ENCODE data around the gene AGTR2. TPM values are rescaled to one million over a fixed set of nuclear protein-coding genes. Genes with fewer than 3 reads are reported as not detected.
"Not testable (repeated sequence)": the region's sequence is repeated elsewhere in the genome, so short reads cannot be mapped to it uniquely, and the experiment has no call there.

Gene AGTR2
- not detected in 2 replicates for total RNA-seq

- no peak within 1 kb of the TSS for H3K4me3 Mint-ChIP-seq (ENCODE audit: low read depth)
- no peak within 1 kb of the TSS for H3K27ac Mint-ChIP-seq
- H3K27me3 Mint-ChIP-seq (ENCODE audit: low read depth): no peaks in the 10 kb centered on the region
- H3K9me3 Mint-ChIP-seq: no peaks in the 10 kb centered on the region
- no peak for DNase-seq (ENCODE audit: low spot score)
- intact Hi-C loops (cut with micrococcal nuclease): no loop called here
- no peaks in the 10 kb centered on the region for H3K36me3 Mint-ChIP-seq (ENCODE audit: low read depth)
- no peaks in the 10 kb centered on the region for H3K4me1 Mint-ChIP-seq (ENCODE audit: low read depth)
These were observed at the start of gene AGTR2 for GRCh38 chrX:116170511-116170910. Gene AGTR2, plus strand, starts transcription at chrX:116170744. Its CDS starts 1,537 bp downstream, at chrX:116172281.

DNA sequence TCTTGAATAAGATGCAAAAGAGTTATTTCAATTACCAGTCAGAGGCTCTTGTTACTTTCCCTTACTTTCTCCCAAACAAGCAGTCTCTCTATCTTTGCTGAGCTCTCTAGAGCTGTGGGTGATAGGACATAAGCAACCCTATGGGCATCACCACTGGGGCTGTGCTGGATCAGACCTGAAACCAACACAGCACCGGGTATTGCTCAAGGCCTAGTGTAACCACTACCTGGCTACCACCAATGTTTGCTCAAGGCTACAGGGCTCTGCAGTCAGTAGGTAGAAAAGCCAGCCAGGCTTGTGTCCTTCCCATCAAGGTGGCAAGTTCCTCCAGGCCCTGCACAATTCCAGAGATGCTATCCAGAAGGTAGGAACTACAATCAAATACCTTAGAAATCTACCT is 35.3 kb upstream of the AGTR2 start:
- Mint-ChIP-seq H3K36me3 (ENCODE audit: low read depth) (no peaks in the 10 kb centered on the region), H3K4me1 (ENCODE audit: low read depth) (no peaks in the 10 kb centered on the region), H3K9me3 (peaks cover 5% of the 10 kb centered on the region), H3K4me3 (ENCODE audit: low read depth) (no peak overlapping the region), H3K27ac (no peak overlapping the region), H3K27me3 (ENCODE audit: low read depth) (no peaks in the 10 kb centered on the region)
- intact Hi-C loops (cut with micrococcal nuclease): no loop called here
- no peak for DNase-seq (ENCODE audit: low spot score)

DNA sequence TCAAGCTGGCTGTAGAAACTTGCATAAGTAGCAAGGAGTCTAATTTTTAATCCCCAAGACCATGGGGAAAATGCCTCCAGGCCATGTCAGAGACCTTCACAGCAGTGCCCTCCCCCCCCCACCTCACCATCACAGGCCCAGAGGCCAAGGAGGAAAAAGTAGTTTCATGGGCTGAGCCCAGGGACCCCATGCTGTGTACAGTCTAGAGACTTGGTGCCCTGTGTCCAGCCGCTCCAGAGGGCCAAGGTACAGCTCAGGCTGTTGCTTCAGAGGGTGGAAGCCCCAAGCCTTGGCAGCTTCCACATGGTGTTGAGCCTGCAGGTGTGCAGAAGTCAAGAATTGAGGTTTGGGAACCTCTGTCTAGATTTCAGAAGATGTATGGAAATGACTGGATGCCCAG is 29.3 kb upstream of the AGTR2 start:
- H3K27ac Mint-ChIP-seq; H3K27me3 Mint-ChIP-seq (ENCODE audit: low read depth); H3K4me3 Mint-ChIP-seq (ENCODE audit: low read depth); H3K4me1 Mint-ChIP-seq (ENCODE audit: low read depth); intact Hi-C loops (cut with micrococcal nuclease); DNase-seq (ENCODE audit: low spot score); H3K9me3 Mint-ChIP-seq; H3K36me3 Mint-ChIP-seq (ENCODE audit: low read depth): not testable (repeated sequence)

GRCh38 chrX:116142976-116143375 is 27.6 kb upstream of the AGTR2 start:
- no peak for DNase-seq (ENCODE audit: low spot score)
- Mint-ChIP-seq H3K36me3 (ENCODE audit: low read depth) (no peaks in the 10 kb centered on the region), H3K4me1 (ENCODE audit: low read depth) (no peaks in the 10 kb centered on the region), H3K4me3 (ENCODE audit: low read depth) (no peak overlapping the region), H3K27ac (no peak overlapping the region), H3K9me3 (no peaks in the 10 kb centered on the region), H3K27me3 (ENCODE audit: low read depth) (no peaks in the 10 kb centered on the region)
- intact Hi-C loops (cut with micrococcal nuclease): no loop called here

DNA sequence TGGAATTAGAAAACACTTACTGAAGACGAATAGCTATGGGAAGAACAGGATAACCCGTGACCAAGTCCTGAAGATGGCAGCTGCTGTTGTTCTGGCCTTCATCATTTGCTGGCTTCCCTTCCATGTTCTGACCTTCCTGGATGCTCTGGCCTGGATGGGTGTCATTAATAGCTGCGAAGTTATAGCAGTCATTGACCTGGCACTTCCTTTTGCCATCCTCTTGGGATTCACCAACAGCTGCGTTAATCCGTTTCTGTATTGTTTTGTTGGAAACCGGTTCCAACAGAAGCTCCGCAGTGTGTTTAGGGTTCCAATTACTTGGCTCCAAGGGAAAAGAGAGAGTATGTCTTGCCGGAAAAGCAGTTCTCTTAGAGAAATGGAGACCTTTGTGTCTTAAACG is 2.4 kb downstream of the AGTR2 start:
- H3K27ac Mint-ChIP-seq: no peak overlapping the region
- H3K4me3 Mint-ChIP-seq (ENCODE audit: low read depth): no peak overlapping the region
- no peaks in the 10 kb centered on the region for H3K36me3 Mint-ChIP-seq (ENCODE audit: low read depth)
- no peaks in the 10 kb centered on the region for H3K4me1 Mint-ChIP-seq (ENCODE audit: low read depth)
- no peak for DNase-seq (ENCODE audit: low spot score)
- H3K27me3 Mint-ChIP-seq (ENCODE audit: low read depth): no peaks in the 10 kb centered on the region
- no peaks in the 10 kb centered on the region for H3K9me3 Mint-ChIP-seq
- intact Hi-C loops (cut with micrococcal nuclease): no loop called here

DNA sequence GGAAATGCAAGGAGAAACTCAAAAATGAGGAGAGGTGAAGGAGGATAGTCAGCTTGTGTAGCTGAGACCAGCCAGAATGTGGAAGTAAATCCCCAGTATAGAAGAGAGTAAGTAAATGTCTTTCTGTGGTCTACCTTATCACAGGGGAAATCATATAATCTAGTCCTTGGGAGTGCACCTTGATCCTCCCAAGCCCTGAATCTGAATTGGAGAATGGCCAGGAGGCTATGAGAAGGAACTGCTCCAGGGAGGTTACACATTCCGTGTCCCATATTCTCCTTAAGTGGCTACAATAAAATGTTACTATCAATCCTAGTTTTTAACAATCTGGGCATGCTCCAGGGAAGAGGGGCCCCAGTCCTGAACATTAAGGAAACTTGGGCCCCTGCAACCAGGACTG is 10.8 kb downstream of the AGTR2 start:
- peaks cover 13% of the 10 kb centered on the region for H3K9me3 Mint-ChIP-seq
- intact Hi-C loops (cut with micrococcal nuclease): no loop called here
- no peaks in the 10 kb centered on the region for H3K27me3 Mint-ChIP-seq (ENCODE audit: low read depth)
- H3K36me3 Mint-ChIP-seq (ENCODE audit: low read depth): no peaks in the 10 kb centered on the region
- no peak overlapping the region for H3K4me3 Mint-ChIP-seq (ENCODE audit: low read depth)
- no peak overlapping the region for H3K27ac Mint-ChIP-seq
- no peak for DNase-seq (ENCODE audit: low spot score)
- H3K4me1 Mint-ChIP-seq (ENCODE audit: low read depth): no peaks in the 10 kb centered on the region

DNA sequence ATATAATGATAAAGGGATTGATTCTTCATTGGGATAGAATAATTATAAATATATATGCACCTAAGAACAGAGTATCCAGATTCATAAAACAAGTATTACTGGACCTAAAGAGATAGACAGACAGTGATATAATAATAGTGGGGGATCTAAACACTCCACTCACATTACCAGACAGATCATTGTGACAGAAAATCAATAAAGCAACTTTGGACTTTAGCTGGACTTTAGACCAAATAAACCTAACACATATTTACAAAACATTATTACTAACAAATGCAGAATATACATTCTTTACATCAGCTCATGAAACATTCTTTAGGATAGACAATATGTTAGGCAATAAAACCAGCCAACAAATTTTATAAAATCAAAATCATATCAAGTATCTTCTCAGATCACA is 14.6 kb downstream of the AGTR2 start:
- Mint-ChIP-seq H3K4me1 (ENCODE audit: low read depth) (no peaks in the 10 kb centered on the region), H3K4me3 (ENCODE audit: low read depth) (no peak overlapping the region), H3K27me3 (ENCODE audit: low read depth) (no peaks in the 10 kb centered on the region), H3K27ac (no peak overlapping the region), H3K9me3 (peaks cover 27% of the 10 kb centered on the region), H3K36me3 (ENCODE audit: low read depth) (no peaks in the 10 kb centered on the region)
- no peak for DNase-seq (ENCODE audit: low spot score)
- intact Hi-C loops (cut with micrococcal nuclease): no loop called here

GRCh38 chrX:116194649-116195048 is 24.1 kb downstream of the AGTR2 start:
- no peaks in the 10 kb centered on the region for H3K4me1 Mint-ChIP-seq (ENCODE audit: low read depth)
- intact Hi-C loops (cut with micrococcal nuclease): no loop called here

DNA sequence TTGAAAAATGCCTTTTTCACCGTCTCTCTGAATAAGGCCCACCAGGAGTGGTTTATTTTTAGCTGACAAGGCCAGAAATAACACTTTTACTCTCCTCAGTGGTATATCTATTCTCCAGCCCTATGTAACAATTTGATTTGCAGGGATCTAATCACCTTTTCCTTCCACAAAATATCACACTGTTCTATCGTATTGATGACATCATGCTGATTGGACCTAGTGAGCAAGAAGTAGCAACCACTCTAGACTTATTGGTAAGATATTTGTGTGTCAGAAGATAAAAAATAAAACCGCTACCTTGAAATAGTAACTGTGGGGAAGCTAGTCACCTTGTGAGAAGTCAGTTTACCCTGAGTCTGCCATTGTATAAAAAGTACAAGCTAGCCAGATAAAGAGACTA is 27.7 kb downstream of the AGTR2 start:
- H3K27me3 Mint-ChIP-seq (ENCODE audit: low read depth): no peaks in the 10 kb centered on the region
- intact Hi-C loops (cut with micrococcal nuclease): no loop called here
- no peak overlapping the region for H3K4me3 Mint-ChIP-seq (ENCODE audit: low read depth)
- H3K27ac Mint-ChIP-seq: no peak overlapping the region
- H3K36me3 Mint-ChIP-seq (ENCODE audit: low read depth): no peaks in the 10 kb centered on the region
- no peaks in the 10 kb centered on the region for H3K4me1 Mint-ChIP-seq (ENCODE audit: low read depth)
- no peak for DNase-seq (ENCODE audit: low spot score)
- H3K9me3 Mint-ChIP-seq: no peaks in the 10 kb centered on the region

More at GRCh38 chrX:116194649-116195048, 24.1 kb downstream of the AGTR2 start:
- Mint-ChIP-seq H3K27me3 (ENCODE audit: low read depth) (no peaks in the 10 kb centered on the region), H3K9me3 (peaks cover 2% of the 10 kb centered on the region), H3K27ac (no peak overlapping the region), H3K36me3 (ENCODE audit: low read depth) (no peaks in the 10 kb centered on the region), H3K4me3 (ENCODE audit: low read depth) (no peak overlapping the region)
- DNase-seq (ENCODE audit: low spot score): no peak

DNA sequence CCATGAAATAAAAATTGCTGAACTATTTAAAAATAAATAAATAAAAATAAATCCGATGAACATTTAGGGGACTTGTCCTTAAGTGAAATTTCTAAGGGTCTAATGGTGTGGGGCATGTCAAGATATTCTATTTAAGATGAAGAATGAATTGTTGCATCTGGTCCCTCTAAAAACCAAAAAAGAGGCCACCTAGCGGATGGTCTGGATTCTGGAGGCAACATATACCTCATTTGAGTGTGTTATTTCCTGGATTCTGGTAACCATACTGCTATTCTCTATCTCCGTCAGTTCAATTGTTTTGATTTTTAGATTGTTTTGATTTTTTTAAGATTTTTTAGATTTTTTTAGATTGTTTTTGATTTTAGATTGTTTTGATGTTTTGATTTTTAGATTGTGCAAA is 28.3 kb downstream of the AGTR2 start:
- H3K4me1 Mint-ChIP-seq (ENCODE audit: low read depth): no peaks in the 10 kb centered on the region
- H3K9me3 Mint-ChIP-seq: no peaks in the 10 kb centered on the region
- H3K27ac Mint-ChIP-seq: no peak overlapping the region
- intact Hi-C loops (cut with micrococcal nuclease): no loop called here
- DNase-seq (ENCODE audit: low spot score): no peak
- no peaks in the 10 kb centered on the region for H3K36me3 Mint-ChIP-seq (ENCODE audit: low read depth)
- no peaks in the 10 kb centered on the region for H3K27me3 Mint-ChIP-seq (ENCODE audit: low read depth)
- H3K4me3 Mint-ChIP-seq (ENCODE audit: low read depth): no peak overlapping the region

- H3K4me1 Mint-ChIP-seq (ENCODE audit: low read depth): no peaks in the 10 kb centered on the region
- intact Hi-C loops (cut with micrococcal nuclease): no loop called here
- no peaks in the 10 kb centered on the region for H3K9me3 Mint-ChIP-seq
- no peak overlapping the region for H3K27ac Mint-ChIP-seq
- H3K27me3 Mint-ChIP-seq (ENCODE audit: low read depth): no peaks in the 10 kb centered on the region
- H3K36me3 Mint-ChIP-seq (ENCODE audit: low read depth): no peaks in the 10 kb centered on the region
- DNase-seq (ENCODE audit: low spot score): no peak
- H3K4me3 Mint-ChIP-seq (ENCODE audit: low read depth): no peak overlapping the region
These were observed 34.4 kb downstream of the AGTR2 start for GRCh38 chrX:116204932-116205331.

GRCh38 chrX:116213262-116213661 is 42.7 kb downstream of the AGTR2 start:
- Mint-ChIP-seq H3K27ac (no peak overlapping the region), H3K4me1 (ENCODE audit: low read depth) (no peaks in the 10 kb centered on the region), H3K27me3 (ENCODE audit: low read depth) (no peaks in the 10 kb centered on the region), H3K4me3 (ENCODE audit: low read depth) (no peak overlapping the region), H3K36me3 (ENCODE audit: low read depth) (no peaks in the 10 kb centered on the region), H3K9me3 (peaks cover 4% of the 10 kb centered on the region)
- no peak for DNase-seq (ENCODE audit: low spot score)
- intact Hi-C loops (cut with micrococcal nuclease): no loop called here

- H3K27me3 Mint-ChIP-seq (ENCODE audit: low read depth); intact Hi-C loops (cut with micrococcal nuclease); H3K27ac Mint-ChIP-seq; H3K36me3 Mint-ChIP-seq (ENCODE audit: low read depth); DNase-seq (ENCODE audit: low spot score); H3K4me1 Mint-ChIP-seq (ENCODE audit: low read depth); H3K9me3 Mint-ChIP-seq; H3K4me3 Mint-ChIP-seq (ENCODE audit: low read depth): not testable (repeated sequence)
These were observed 46.5 kb downstream of the AGTR2 start for GRCh38 chrX:116217080-116217479.
